Smooth muscle cell of bladder (primary cell): ENCODE data around the gene NEUROG3. TPM values are rescaled to one million over a fixed set of nuclear protein-coding genes. Genes with fewer than 3 reads are reported as not detected.

Experiments
- total RNA-seq: library from RNA; depleted of rRNA; stranded (reverse); fragments of >200 nt; gene quantifications from 2 replicates; pipeline ENCODE4 v1.2.3, GENCODE V29; 2014

The NEUROG3 gene
- not detected in 2 replicates for total RNA-seq

GRCh38 chr10:69573056-69573806 lies at the start of gene NEUROG3:
Gene NEUROG3 (minus strand): TSS chr10:69573422. CDS start chr10:69573043, 379 bp downstream.

Other genes starting within 250 kb of the NEUROG3 start
- gene TACR2, start 156.5 kb downstream of the NEUROG3 start, total RNA-seq = 0.09 TPM in 1 of 2 replicates, not detected in the other
- 0.85 and 1.6 TPM in 2 replicates for gene TSPAN15, start 122.0 kb downstream of the NEUROG3 start, total RNA-seq
- 0.46 TPM in 1 of 2 replicates, not detected in the other for gene FAM241B, start 56.8 kb upstream of the NEUROG3 start, total RNA-seq
- 11.7 and 20.3 TPM in 2 replicates for gene COL13A1, start 228.5 kb upstream of the NEUROG3 start, total RNA-seq